Right ventricle myocardium superior (tissue), 1 donor: ENCODE measurements around the gene CAMTA1. TPM values are rescaled to one million over a fixed set of nuclear protein-coding genes. Genes with fewer than 3 reads are reported as not detected.

Source experiments
- ATAC-seq: fragments of 200-7000 bp; cut with Tn5 transposase; one replicate; pipeline ENCODE4 v1.9.1; 2020; ENCODE audit warnings: mild to moderate bottlenecking; ENCODE audit not compliant: poor library complexity
- DNase-seq: peaks from one replicate; pipeline ENCODE4 v3.0.0-alpha.2; 2020
- intact Hi-C: fragments of 100-400 bp; cut with DNase I; formaldehyde crosslinking; loops from one replicate; pipeline ENCODE4 v1.11.2; 2022
- total RNA-seq: library from RNA; stranded (reverse); fragmentation: NEBNext Ultra II Directional; extraction: Animal tissue kit (Norgen Biotek cat#: 25700); gene quantifications from one replicate; pipeline ENCODE4 v1.2.1, GENCODE V29; 2021
- donor health status: DM: no; HTN: yes; CAD: no; lungs with severe emphysema.

Gene CAMTA1
- total RNA-seq, 1 donor from 2014 or later = 153 TPM

DNA sequence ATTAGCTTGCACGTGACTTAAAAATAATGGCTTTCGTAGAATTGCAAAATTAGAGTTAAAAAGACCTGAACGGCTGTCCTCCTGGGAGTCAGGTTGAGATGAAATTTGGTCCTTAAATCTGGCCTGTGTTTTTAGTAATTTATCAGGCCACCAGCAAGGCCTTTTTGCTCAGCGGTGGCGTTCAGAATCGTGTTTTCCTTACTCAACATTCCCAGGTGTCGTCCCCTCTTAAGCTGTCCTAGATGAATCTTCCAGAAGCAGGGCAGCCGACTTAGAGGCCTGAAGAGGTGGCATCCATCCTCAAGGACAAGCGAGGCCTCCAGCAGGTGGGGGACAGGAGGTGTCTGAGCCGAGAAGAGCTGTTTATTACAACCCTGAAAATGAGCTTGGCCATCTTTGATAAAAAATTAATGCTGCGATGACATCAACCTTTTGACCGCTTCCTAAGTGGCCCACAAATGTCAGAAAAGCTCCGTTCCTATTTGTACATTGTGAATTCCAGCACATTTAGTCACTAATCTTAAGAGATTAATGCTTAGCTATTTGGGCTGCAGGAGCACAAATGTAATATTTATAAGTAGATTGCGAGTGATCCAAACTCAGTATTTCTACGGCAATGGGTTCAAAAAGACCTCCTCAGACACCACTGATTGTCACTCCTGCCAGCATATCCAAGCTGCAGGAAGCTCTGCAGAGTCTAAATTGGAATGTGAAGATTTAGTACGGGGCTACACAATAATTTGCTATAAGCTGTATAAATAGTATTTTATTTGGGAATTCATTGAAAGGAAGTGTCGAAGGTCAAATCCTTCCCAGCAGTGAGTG, 641.7 kb downstream of the CAMTA1 start:
- ATAC-seq = no peak
- intact Hi-C loops = no loop called here
- DNase-seq = peak; percentile 3

- DNase-seq = peak; percentile 35
- no peak for ATAC-seq
- intact Hi-C loops = no loop called here
These were observed 642.5 kb downstream of the CAMTA1 start for GRCh38 chr1:7427605-7428300.

DNA sequence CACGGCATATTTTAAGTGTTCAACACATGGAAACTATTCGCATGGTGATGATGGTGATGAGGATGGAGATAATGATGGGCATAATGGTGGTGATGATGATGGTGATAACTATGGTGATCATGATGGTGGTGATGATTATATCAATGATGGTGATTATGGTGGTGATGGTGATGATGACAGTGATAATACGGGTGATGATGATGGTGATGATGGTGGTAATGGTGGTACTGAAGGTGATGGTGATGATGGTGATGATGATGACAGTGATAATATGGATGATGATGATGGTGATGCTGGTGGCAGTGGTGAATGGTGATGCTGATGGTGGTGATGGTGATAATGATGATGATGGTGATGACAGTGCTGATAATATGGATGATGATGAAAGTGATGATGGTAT, 644.0 kb downstream of the CAMTA1 start:
- intact Hi-C loops = no loop called here
- no peak for ATAC-seq

DNA sequence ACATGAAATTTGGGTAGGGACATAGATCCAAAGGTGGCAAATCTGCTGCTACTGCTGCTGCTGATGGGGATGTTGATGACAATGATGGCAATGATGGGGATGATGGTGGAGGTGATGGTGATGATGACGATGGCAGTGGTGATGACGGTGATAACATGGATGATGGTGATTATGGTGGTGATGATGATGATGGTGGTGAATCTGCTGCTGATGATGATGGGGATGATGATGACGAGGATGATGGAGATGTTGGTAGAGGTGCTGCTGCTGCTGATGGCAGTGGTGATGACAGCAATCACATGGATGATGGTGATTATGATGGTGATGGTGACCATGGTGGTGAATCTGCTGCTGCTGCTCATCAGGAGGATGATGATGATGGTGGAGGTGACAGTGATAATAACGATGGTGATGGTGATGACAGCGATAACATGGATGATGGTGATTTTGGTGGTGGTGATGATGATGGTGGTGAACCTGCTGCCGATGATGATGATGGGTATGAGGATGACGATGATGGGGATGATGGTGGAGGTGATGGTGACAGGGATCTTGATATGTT, 644.9 kb downstream of the CAMTA1 start:
- no peak for DNase-seq
- intact Hi-C loops = no loop called here
- ATAC-seq = no peak

More for the DNA sequence above, 644.0 kb downstream of the CAMTA1 start:
- DNase-seq = no peak

- ATAC-seq (no peak), DNase-seq (no peak)
- intact Hi-C loops = no loop called here
These were observed 645.4 kb downstream of the CAMTA1 start for GRCh38 chr1:7430691-7431090.

DNA sequence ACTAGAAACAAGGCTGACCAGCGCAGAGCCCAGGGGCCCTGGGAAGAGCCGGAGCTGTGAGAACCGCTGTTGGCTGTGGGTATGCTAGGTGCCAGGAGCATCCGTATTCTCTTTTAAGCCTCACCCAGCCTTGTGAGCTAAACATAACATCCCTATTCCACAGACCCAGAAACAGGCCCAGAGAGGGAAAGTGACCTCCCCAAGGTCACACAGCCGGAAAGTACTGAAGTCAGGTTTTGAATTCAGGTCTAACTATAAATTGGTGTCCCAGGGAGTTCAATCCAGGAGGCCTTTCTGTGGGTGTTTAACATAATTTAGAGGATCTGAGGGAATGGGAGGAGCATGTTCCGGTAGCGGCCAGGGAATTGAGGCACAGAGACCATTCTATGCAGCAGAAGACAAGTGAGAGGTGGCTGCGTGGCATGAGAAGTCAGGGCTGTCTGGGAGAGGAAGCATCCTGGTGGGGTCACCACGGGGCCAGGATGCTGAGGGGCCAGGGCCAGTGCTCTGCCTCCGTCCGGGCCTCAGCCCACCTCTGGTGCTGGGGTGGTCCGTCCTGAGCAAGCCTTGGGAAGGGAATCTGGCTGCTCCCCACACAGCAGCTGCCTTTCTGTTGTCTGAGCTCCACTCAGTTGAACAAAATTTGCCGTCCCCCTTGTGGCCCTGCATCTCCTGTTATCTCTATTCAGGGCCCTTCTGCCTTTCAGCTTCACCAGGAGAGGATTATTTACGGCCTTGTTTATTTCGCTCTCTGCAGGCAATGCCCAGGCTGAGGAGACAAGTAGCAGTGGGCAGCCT, 647.0 kb downstream of the CAMTA1 start:
- intact Hi-C loops = no loop called here
- ATAC-seq (no peak), DNase-seq (peak; percentile 11)

- intact Hi-C loops = no loop called here
- DNase-seq = peak; percentile 9
These were observed 647.7 kb downstream of the CAMTA1 start for GRCh38 chr1:7432900-7433380.

GRCh38 chr1:7434566-7434965, 649.3 kb downstream of the CAMTA1 start:
- intact Hi-C loops = no loop called here
- DNase-seq = peak; percentile 16
- ATAC-seq = no peak

More at GRCh38 chr1:7432900-7433380, 647.7 kb downstream of the CAMTA1 start:
- no peak for ATAC-seq

DNA sequence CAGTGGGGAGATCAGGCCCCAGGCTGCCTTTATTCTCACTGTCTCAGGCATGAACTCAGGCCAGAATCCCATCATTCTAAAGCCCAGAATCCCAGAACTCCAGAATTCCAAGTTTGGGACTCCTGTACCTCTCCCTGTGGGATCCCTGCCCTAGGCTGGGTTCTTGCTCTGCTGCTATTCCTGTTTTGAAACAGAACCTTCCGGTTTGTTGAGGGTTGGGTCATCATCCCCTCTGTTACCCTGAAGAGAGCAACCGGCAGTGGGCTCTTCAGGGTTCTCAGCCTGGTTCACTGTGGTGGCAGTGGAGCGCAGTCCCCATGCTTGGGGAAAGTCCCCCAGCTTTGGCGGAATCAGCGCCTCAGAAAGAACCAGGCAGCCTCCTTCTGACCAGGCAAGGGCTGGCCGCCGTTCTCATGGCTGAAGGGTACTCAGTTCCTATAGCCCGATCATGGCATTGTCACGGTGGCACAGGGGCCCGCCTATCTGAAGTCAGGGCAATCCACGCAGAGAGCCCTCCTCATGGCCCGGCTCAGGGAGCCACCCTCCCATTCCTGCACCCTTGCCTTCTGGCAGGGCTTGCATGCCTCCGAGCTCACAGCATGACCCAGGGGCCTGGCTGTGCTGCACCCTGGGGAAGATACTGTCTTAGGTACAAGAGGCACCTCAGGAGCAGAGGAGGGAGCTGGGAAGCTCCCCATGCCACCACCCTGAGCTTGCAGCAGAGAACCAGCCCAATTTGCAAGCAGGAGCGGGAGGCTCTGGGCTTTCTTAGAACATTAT, 650.2 kb downstream of the CAMTA1 start:
- DNase-seq (peak; percentile 30), ATAC-seq (no peak)
- intact Hi-C loops = no loop called here

- intact Hi-C loops = no loop called here
- DNase-seq (peak; percentile 27), ATAC-seq (no peak)
These were observed 651.1 kb downstream of the CAMTA1 start for GRCh38 chr1:7436056-7437005.

GRCh38 chr1:7437036-7437435, 651.8 kb downstream of the CAMTA1 start:
- no peak for ATAC-seq
- DNase-seq = no peak
- intact Hi-C loops = no loop called here

DNA sequence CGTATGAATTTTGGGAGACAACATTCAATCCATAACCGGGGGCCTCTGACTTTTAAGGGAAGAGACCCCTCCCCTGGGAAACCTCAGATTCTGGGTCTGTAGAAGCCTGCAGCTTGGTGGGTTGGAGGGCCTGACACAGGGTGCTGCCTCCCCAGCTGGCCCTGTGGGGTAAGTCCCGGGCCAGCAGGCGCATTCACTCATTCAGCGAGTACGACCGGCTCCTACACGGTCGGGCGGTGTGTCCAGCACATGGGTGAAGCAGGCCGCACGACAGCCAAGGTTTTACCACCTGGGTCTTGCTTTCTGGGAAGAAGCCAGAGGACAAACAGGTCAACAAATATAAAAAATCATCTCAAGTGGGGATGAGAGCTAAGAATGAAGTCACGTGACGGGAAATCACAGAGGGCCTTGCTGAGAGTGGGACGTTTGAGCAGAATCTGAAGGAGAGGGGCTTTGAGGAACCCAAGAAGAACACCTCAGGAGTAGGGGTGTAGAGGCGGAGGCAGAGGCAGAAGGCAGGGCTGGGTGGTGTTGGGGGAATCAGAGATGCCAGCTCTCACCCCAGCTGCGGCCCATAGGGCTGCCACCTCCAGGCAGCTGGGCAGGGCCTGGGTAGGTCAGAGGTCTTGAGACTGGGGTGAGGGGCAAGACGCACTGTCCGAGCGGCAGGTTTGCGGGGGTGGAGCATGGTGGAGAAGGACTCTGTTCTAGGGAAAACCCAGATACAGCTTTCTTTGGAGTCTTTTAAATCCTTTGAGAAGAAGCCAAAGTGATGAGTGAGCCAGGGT, 652.5 kb downstream of the CAMTA1 start:
- peak; percentile 29 for DNase-seq
- ATAC-seq = no peak
- intact Hi-C loops = no loop called here

GRCh38 chr1:7438396-7438785, 653.1 kb downstream of the CAMTA1 start:
- DNase-seq (peak; percentile 27), ATAC-seq (no peak)
- intact Hi-C loops = no loop called here

DNA sequence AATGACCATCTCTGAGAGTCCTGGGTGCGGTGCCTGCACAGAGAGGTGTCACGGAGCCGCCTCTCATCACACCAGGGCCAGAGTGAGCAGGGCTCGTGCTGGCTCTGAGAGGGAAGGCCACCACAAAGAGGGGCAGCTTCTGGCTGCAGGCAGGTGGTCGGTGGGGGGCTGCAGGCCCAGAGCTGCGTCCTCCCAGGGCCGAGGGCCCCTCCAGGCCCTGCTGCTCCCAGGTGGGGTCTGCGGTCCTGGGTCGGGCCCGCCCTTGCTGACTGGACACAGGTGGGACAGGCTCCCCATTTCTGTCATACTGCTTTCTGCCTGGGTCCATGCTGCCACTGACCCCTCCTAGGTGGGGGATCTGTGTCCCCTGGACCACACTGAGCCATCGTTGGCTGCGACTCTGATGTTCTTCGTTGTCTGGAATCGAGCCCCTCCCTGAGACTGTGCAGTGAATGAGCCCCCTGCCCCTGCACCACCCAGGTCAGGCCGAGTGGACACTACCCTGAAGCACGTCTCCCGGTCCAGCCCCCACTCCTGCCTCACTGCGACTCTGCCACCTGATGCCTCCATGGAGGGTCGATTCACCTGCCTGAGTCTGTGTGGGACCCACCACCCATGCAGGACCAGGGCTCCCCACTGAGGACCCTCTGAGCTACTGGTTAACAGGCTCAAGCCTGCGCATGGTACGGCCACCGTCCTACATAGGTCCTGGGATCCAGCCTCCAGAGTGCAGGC, 653.8 kb downstream of the CAMTA1 start:
- intact Hi-C loops = no loop called here
- no peak for ATAC-seq
- DNase-seq = peak; percentile 16

GRCh38 chr1:7440154-7440553, 654.9 kb downstream of the CAMTA1 start:
- intact Hi-C loops = no loop called here
- DNase-seq (no peak), ATAC-seq (no peak)
